ENCODE measurements around the gene PRKG2. TPM values are rescaled to one million over a fixed set of nuclear protein-coding genes. Genes with fewer than 3 reads are reported as not detected.

Gene PRKG2
- polyA plus RNA-seq, 1 of the 3 experiments (the other 2 are of a cell fraction): not detected

DNA sequence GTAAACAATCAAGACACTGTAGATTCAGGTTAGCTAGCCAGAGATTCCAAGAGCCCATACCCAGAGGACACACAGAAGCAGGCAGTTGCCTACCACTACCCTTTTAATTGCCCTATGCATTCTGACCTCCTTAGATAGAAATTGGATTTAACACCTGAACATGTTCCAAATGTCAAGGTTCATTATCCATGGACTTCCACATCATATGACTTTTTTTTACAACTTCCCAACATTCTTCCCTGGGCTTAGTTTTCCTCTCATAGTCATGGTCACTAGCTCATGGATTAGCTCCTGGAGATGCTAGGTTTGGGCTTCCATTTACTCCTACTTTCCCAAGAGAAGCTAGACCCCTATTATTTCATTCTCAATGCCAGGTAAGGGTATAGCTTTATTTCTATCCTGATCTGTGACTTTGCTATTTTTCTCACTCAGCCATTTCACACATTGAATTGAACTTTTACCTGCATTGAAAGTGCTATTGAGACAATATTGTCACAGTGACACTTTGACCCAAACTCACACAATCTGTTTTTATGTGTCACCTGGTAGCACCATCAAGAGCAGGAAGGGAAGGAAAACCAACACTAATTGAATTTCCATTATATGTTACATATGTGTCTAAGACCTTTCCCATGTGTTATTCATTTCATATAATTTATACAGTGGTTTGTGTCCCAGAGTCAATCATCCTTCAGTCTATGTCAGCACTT lies 44.0 kb upstream of the PRKG2 start:
- H3K9me2 ChIP-seq: no peaks in the 10 kb centered on the region
- H4K20me1 ChIP-seq (ENCODE audit: insufficient read depth): no peaks in the 10 kb centered on the region
- no peak overlapping the region for H3K27ac ChIP-seq (ENCODE audit: low read depth in 2 of 2, low read length in 1 of 2)
- no peaks in the 10 kb centered on the region for H3K36me3 ChIP-seq (replicated peaks in 1 of 2; ENCODE audit: control insufficient read depth in 1 of 2, insufficient read depth in 2 of 2, low read length in 1 of 2)
- TF ChIP-seq TEAD4 (IDR thresholded peaks at IDR 0.05; ENCODE audit: borderline replicate concordance, insufficient read depth) (no peak), TCF12 (IDR thresholded peaks at IDR 0.05) (no peak), ZBTB33 (IDR thresholded peaks at IDR 0.05; ENCODE audit: borderline replicate concordance, low read depth) (no peak), IRF3 (IDR thresholded peaks at IDR 0.05; ENCODE audit: low read depth, low read length) (no peak), FOXM1 (IDR thresholded peaks at IDR 0.05; ENCODE audit: low read depth) (no peak), FOSL2 (IDR thresholded peaks at IDR 0.05; ENCODE audit: borderline replicate concordance, low read depth) (no peak), JUND (IDR thresholded peaks at IDR 0.05) (no peak), SIN3A (IDR thresholded peaks at IDR 0.05; ENCODE audit: borderline replicate concordance, low read depth, low read length) (no peak), NFIC (IDR thresholded peaks at IDR 0.05; ENCODE audit: borderline replicate concordance) (no peak), GATA2 (CRISPR knock-in tag; IDR thresholded peaks at IDR 0.05) (no peak), GABPA (IDR thresholded peaks at IDR 0.05; ENCODE audit: low read depth) (no peak), EP300 (IDR thresholded peaks at IDR 0.05; ENCODE audit: borderline replicate concordance in 1 of 2, low read depth in 1 of 2, low read length in 1 of 2) (no peak), RXRA (IDR thresholded peaks at IDR 0.05; ENCODE audit: borderline replicate concordance, low read depth) (no peak)
- H3K9me3 ChIP-seq: no peaks in the 10 kb centered on the region
- H2AFZ ChIP-seq (ENCODE audit: low read depth): no peak overlapping the region
- no peak overlapping the region for H3K4me2 ChIP-seq
- H3K79me2 ChIP-seq (ENCODE audit: insufficient read depth): no peaks in the 10 kb centered on the region
- CTCF ChIA-PET: interaction anchor here (1.1 to 1.6 kb wide), 3 partner anchors 19 to 188 kb away, joined by 3 to 8 read pairs (median 3); no protein-coding TSS in a partner anchor
- no peak overlapping the region for H3K4me3 ChIP-seq (ENCODE audit: low read depth in 2 of 2, low read length in 1 of 2)
- POLR2A ChIA-PET: no interaction called here
- peaks cover 5% of the 10 kb centered on the region; the same call in 1 of the 2 replicates for H3K27me3 ChIP-seq (ENCODE audit: insufficient read depth)
- H3K9ac ChIP-seq: no peak overlapping the region
- H3F3A ChIP-seq (replicated peaks; ENCODE audit: insufficient read depth): no peaks in the 10 kb centered on the region
- no peak for DNase-seq
- H3K4me1 ChIP-seq (ENCODE audit: control insufficient read depth in 1 of 2, insufficient read depth in 2 of 2, low read depth in 1 of 2, low read length in 1 of 2): no peaks in the 10 kb centered on the region

DNA sequence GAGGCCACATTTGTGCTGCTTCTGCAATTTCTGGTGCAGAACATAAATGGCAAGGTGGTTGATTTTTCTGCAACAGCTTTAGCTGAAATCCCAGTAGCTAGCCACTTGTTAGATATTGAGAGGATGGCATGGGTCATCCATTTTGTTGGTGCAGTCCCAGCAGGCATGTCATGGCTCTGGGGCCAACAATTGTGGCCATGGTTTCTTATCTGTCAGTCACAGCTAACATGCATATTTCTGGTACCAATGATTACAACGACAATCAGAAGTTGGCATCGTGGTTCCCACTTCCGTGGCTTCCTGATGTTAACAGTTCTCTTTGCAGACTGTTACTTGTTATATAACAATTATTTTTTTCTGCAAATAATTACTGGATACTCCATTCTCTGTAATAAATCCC lies 42.8 kb upstream of the PRKG2 start:
- H3K36me3 ChIP-seq (replicated peaks in 1 of 2; ENCODE audit: control insufficient read depth in 1 of 2, insufficient read depth in 2 of 2, low read length in 1 of 2): no peaks in the 10 kb centered on the region
- no peak overlapping the region for H3K4me3 ChIP-seq (ENCODE audit: low read depth in 2 of 2, low read length in 1 of 2)
- no peak overlapping the region for H2AFZ ChIP-seq (ENCODE audit: low read depth)
- DNase-seq: no peak
- no peaks in the 10 kb centered on the region for H3K79me2 ChIP-seq (ENCODE audit: insufficient read depth)
- H3K9ac ChIP-seq: no peak overlapping the region
- no peak for TF ChIP-seq MAX (IDR thresholded peaks at IDR 0.05; ENCODE audit: low read depth)
- no peak for TF ChIP-seq RXRA (IDR thresholded peaks at IDR 0.05; ENCODE audit: borderline replicate concordance, low read depth)
- CTCF ChIA-PET: no interaction called here
- H4K20me1 ChIP-seq (ENCODE audit: insufficient read depth): no peaks in the 10 kb centered on the region
- WGBS (ENCODE audit: low lambda C conversion rate): 11% methylated on average over 3 of the region's 3 CpGs
- H3K27ac ChIP-seq (ENCODE audit: low read depth in 2 of 2, low read length in 1 of 2): no peak overlapping the region
- no peaks in the 10 kb centered on the region for H3K9me2 ChIP-seq
- POLR2A ChIA-PET: no interaction called here
- no peaks in the 10 kb centered on the region for H3K9me3 ChIP-seq
- H3F3A ChIP-seq (replicated peaks; ENCODE audit: insufficient read depth): no peaks in the 10 kb centered on the region
- H3K4me2 ChIP-seq: no peak overlapping the region
- no peaks in the 10 kb centered on the region for H3K4me1 ChIP-seq (ENCODE audit: control insufficient read depth in 1 of 2, insufficient read depth in 2 of 2, low read depth in 1 of 2, low read length in 1 of 2)
- H3K27me3 ChIP-seq (ENCODE audit: insufficient read depth): peaks cover 5% of the 10 kb centered on the region; the same call in 1 of the 2 replicates
